BJ (cell line): ENCODE data around the gene ODAD2. TPM values are rescaled to one million over a fixed set of nuclear protein-coding genes. Genes with fewer than 3 reads are reported as not detected.

Experiments used
- CTCF ChIA-PET: fragments of 350-600 bp; formaldehyde crosslinking; extraction: SDS; loops from one replicate; lab custom pipeline; 2021; ENCODE audit warnings: antibody characterized with exemption, inconsistent platforms; lab: Yijun Ruan, JAX
- POLR2A ChIA-PET: fragments of 300-600 bp; sonication (Branson Sonifier 250); formaldehyde crosslinking; extraction: SDS; loops from one replicate; lab custom pipeline; 2021; ENCODE audit warnings: antibody characterized with exemption; lab: Charles Lee
- DNase-seq: peaks from one replicate; pipeline ENCODE4 v3.0.0-alpha.2; 2011; ENCODE audit warnings: low read depth
- H3K27me3 ChIP-seq: 2 replicates; pipeline ENCODE4 v1.6.0; 2011; ENCODE audit warnings: low read length; ENCODE audit not compliant: control insufficient read depth, insufficient read depth
- H3K36me3 ChIP-seq: 2 replicates; pipeline ENCODE4 v1.5.1; 2011; ENCODE audit warnings: low read length; ENCODE audit not compliant: control insufficient read depth, insufficient read depth
- H3K4me3 ChIP-seq: 2 replicates; pipeline ENCODE4 v1.5.1; 2011; ENCODE audit warnings: low read depth, mild to moderate bottlenecking, control low read depth, low read length
- CTCF ChIP-seq: IDR thresholded peaks from 2 replicates; pipeline ENCODE4 v1.5.1; 2011; ENCODE audit warnings: low read depth, mild to moderate bottlenecking, control low read depth, inconsistent platforms, low read length, moderate library complexity; ENCODE audit not compliant: insufficient read depth
- polyA plus RNA-seq: library from polyadenylated mRNA; depleted of rRNA; stranded (reverse); fragments of >200 nt; gene quantifications from 2 replicates; pipeline ENCODE4 v1.2.3, GENCODE V29; 2011

Gene ODAD2
- polyA plus RNA-seq, 1 experiment: 3.9 TPM

DNA sequence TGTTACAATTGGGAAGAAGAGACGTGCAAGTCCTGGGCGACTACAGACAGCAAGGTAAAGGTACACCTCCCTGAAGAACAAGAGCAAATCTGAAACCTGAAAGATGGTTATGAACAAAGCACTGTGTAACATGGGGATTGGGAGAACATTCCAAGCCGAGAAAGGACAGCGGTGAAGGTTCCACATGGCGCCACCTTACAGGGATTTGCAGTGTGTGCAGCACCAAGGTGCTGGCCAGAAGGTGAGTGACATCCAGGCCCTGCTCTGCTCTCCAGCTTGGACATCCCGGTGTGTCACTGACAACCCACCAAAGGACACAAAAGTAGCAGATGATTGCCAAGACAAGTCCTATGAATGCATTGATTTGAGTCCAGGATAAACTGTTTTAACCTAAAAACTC is 165.1 kb downstream of the ODAD2 start:
- TF ChIP-seq CTCF: no peak
- DNase-seq: no peak
- no peaks in the 10 kb centered on the region for H3K36me3 ChIP-seq
- POLR2A ChIA-PET: no interaction called here
- H3K4me3 ChIP-seq: no peak overlapping the region
- no peaks in the 10 kb centered on the region for H3K27me3 ChIP-seq
- CTCF ChIA-PET: no interaction called here

- no peak for DNase-seq
- POLR2A ChIA-PET: no interaction called here
- CTCF ChIA-PET: no interaction called here
- TF ChIP-seq CTCF: no peak
- H3K36me3 ChIP-seq: no peaks in the 10 kb centered on the region
- H3K27me3 ChIP-seq: no peaks in the 10 kb centered on the region
- H3K4me3 ChIP-seq: no peak overlapping the region
Observed at GRCh38 chr10:27832826-27833225, 166.1 kb downstream of the ODAD2 start.

DNA sequence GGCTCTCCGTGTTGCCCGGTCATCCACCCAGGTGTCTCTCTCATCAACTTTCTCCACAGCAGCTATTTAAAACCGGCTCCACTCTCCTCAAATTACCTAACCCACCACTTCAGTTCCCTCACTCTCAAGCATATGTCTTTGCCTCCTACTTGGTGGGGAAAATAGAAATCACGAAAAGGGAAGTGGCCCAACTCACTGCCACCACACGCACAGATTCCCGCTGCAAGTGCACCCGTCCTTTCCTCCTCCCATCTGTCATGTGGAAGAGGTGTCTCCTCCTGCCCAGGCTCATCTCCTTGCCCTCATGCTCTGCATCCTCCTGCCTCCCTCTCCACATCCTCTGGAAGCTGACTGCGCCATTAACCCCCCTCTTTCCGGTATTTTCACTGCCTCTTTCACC is 172.5 kb downstream of the ODAD2 start:
- DNase-seq: no peak
- H3K36me3 ChIP-seq: no peaks in the 10 kb centered on the region
- CTCF ChIA-PET: interaction anchor here (0.8 to 1.3 kb wide), 2 partner anchors 18 to 39 kb away, joined by 3 read pairs; no protein-coding TSS in a partner anchor
- TF ChIP-seq CTCF: no peak
- POLR2A ChIA-PET: no interaction called here
- no peak overlapping the region for H3K4me3 ChIP-seq
- no peaks in the 10 kb centered on the region for H3K27me3 ChIP-seq

DNA sequence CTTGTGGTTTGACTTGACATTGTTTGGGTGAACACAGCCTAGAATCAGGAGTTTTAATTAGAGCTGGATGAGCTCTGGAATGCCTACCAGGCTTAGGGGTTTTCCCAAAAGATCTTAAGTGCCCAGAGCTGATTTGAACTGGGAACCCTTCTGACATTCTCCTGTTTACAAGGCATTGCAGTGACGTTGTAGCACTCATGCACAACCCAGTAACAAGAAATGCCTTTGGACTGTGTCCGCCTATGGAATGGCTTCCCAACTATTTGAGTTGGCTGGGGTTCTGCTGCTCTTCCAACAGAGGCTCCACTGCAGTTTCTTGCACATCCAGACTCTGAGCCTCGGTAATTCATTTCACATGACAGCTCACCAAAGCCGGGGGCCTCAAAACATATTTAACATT is 176.6 kb downstream of the ODAD2 start:
- no peak overlapping the region for H3K4me3 ChIP-seq
- no peaks in the 10 kb centered on the region for H3K27me3 ChIP-seq
- peak; percentile 87 for DNase-seq
- ChIA-PET CTCF (no interaction called here), POLR2A (no interaction called here)
- no peaks in the 10 kb centered on the region for H3K36me3 ChIP-seq
- TF ChIP-seq CTCF: no peak

DNA sequence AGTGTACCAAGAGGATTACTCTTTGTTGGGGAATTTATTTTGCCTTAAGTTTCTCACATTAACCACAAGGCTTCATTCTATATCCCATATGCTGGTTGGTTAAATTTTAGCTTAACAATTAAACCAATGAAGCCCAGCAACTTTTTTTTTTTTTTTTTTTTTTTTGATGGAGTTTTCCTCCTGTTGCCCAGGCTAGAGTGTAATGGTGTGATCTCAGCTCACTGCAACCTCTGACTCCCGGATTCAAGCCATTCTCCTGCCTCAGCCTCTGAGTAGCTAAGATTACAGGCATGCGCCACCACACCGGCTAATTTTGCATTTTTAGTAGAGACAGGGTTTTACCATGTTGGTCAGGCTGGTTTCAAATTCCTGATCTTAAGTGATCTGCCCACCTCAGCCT is 178.2 kb downstream of the ODAD2 start:
- H3K36me3 ChIP-seq: no peaks in the 10 kb centered on the region
- H3K27me3 ChIP-seq: no peaks in the 10 kb centered on the region
- no peak for TF ChIP-seq CTCF
- no peak overlapping the region for H3K4me3 ChIP-seq
- CTCF ChIA-PET: no interaction called here
- POLR2A ChIA-PET: interaction anchor here (0.7 kb wide), 1 partner anchor 41 kb away, joined by 12 read pairs; no protein-coding TSS in a partner anchor
- no peak for DNase-seq
